ENCODE results near the gene MEP1A. TPM values are rescaled to one million over a fixed set of nuclear protein-coding genes. Genes with fewer than 3 reads are reported as not detected.

The MEP1A gene
- total and polyA plus RNA-seq, 2 donors (not counting 3 experiments of a cell fraction or from before 2014, with no cell fraction given) = not detected

DNA sequence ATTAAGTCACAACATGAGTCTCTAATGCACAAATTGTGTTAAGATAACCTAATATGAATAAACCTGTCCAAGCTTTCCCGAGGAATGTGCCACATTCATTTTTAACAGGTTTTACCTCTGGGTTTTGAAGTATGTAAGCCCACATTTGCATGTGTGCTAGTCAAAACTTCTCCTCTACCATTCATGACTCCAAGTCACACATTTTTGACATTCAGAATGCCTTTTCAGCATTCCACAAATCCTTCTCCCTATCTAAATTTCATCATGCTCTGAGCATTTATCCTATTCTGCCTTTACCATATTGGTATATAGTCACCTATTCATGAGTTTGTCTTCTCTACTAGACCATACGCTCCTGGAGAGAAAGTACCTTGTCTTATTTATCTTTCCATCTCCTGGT, 72.0 kb downstream of the MEP1A start:
- Histone ChIP-seq H3K9me1 (replicated peaks; ENCODE audit: control insufficient read depth, extremely low read depth, insufficient read depth, low read length) (no peaks in the 10 kb centered on the region), H3K4me2 (ENCODE audit: insufficient read depth, low read length) (no peak overlapping the region), H3K27ac (ENCODE audit: insufficient read depth, low read depth, low read length) (no peak overlapping the region), H4K20me1 (replicated peaks; ENCODE audit: control insufficient read depth, extremely low read depth, insufficient read depth, low read length) (no peaks in the 10 kb centered on the region), H3K4me1 (ENCODE audit: control insufficient read depth, extremely low read depth, insufficient read depth, low read length) (no peaks in the 10 kb centered on the region), H3K9me3 (replicated peaks; ENCODE audit: control insufficient read depth, insufficient read depth, low read length) (no peaks in the 10 kb centered on the region), H3K79me2 (ENCODE audit: control insufficient read depth, insufficient read depth, low read length) (no peaks in the 10 kb centered on the region), H3K27me3 (ENCODE audit: control insufficient read depth in 2 of 2, insufficient read depth in 2 of 2, low read length in 2 of 2) (no peaks in the 10 kb centered on the region), H3K4me3 (replicated peaks in 1 of 3; ENCODE audit: insufficient read depth in 1 of 3, low read depth in 1 of 3, low read length in 3 of 3) (no peak overlapping the region), H3K36me3 (ENCODE audit: control insufficient read depth in 2 of 2, extremely low read depth in 1 of 2, insufficient read depth in 2 of 2, low read length in 2 of 2) (peaks cover 2 to 3% of the 10 kb centered on the region in 2 experiments), H2AFZ (ENCODE audit: low read depth, low read length) (no peak overlapping the region), H3K9ac (replicated peaks; ENCODE audit: extremely low read depth, insufficient read depth, low read length) (no peak overlapping the region)
- no peak for FAIRE-seq
- DNase-seq (ENCODE audit: low read depth, low spot score) = no peak
- TF ChIP-seq JUN (IDR thresholded peaks at IDR 0.05; ENCODE audit: borderline replicate concordance, insufficient read depth, insufficient read length, low read depth) (no peak), POLR2A (IDR thresholded peaks at IDR 0.05; ENCODE audit: low read depth, low read length) (no peak), GATA2 (IDR thresholded peaks at IDR 0.05; ENCODE audit: insufficient read depth, insufficient read length, low read depth, low read length) (no peak), MYC (IDR thresholded peaks at IDR 0.05; ENCODE audit: low read depth, low read length) (no peak), EZH2 (IDR thresholded peaks at IDR 0.05; ENCODE audit: borderline replicate concordance, low read depth, low read length, severe bottlenecking) (no peak), FOS (IDR thresholded peaks at IDR 0.05; ENCODE audit: borderline replicate concordance, insufficient read depth, low read length) (no peak), POLR2AphosphoS5 (IDR thresholded peaks at IDR 0.05; ENCODE audit: insufficient read depth, low read depth, low read length) (no peak)
- TF ChIP-seq, protein P1, sequence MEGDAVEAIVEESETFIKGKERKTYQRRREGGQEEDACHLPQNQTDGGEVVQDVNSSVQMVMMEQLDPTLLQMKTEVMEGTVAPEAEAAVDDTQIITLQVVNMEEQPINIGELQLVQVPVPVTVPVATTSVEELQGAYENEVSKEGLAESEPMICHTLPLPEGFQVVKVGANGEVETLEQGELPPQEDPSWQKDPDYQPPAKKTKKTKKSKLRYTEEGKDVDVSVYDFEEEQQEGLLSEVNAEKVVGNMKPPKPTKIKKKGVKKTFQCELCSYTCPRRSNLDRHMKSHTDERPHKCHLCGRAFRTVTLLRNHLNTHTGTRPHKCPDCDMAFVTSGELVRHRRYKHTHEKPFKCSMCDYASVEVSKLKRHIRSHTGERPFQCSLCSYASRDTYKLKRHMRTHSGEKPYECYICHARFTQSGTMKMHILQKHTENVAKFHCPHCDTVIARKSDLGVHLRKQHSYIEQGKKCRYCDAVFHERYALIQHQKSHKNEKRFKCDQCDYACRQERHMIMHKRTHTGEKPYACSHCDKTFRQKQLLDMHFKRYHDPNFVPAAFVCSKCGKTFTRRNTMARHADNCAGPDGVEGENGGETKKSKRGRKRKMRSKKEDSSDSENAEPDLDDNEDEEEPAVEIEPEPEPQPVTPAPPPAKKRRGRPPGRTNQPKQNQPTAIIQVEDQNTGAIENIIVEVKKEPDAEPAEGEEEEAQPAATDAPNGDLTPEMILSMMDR (IDR thresholded peaks at IDR 0.05; ENCODE audit: extremely low read depth in 1 of 2, insufficient read depth in 1 of 2, low read depth in 1 of 2, low read length in 2 of 2) = no peak
- TF ChIP-seq, protein P2, sequence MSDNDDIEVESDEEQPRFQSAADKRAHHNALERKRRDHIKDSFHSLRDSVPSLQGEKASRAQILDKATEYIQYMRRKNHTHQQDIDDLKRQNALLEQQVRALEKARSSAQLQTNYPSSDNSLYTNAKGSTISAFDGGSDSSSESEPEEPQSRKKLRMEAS (IDR thresholded peaks at IDR 0.05; ENCODE audit: insufficient read depth, insufficient read length) = no peak
- ChIA-PET POLR2A (no interaction called here), CTCF (no interaction called here)
- dilution Hi-C loops (cut with MboI; ENCODE audit: extremely low pct_ligation_motif_present, low sequenced_read_pairs) = no loop called here
- intact Hi-C loops (cut with micrococcal nuclease) = no loop called here
- no TSS peak for BruUV-seq (replicated peaks)

Measured in endothelial cell of umbilical vein (primary cell).